ENCODE measurements around the gene ARHGAP15.

ARHGAP15 gene

DNA sequence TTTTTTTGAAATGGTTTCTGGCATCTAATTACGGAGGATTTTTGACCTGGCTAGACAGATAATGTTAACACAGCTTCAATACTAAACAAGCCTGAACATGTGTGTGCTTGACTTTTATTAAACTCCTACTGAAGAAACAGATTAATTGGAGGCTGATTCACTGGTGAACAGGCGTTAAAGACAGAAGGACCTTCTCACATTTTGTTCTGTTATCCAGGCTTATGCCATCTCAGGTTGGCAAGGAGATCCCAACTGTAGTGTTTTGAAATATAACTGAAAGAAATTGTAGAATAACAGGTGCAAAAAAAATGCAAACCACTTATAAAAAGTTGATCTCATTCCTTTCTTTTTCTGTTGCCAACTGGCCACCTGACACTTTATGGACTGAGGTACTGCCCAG is 269.6 kb downstream of the ARHGAP15 start:
- DNase-seq (ENCODE audit: low read depth in 3 of 3) = no peak

GRCh38 chr2:143399631-143400069 is 270.4 kb downstream of the ARHGAP15 start:
- no peak for DNase-seq (ENCODE audit: low read depth in 3 of 3)

- DNase-seq (ENCODE audit: low read depth in 3 of 3) = no peak
Observed at GRCh38 chr2:143401861-143402260, 272.6 kb downstream of the ARHGAP15 start.

GRCh38 chr2:143402451-143402850 is 273.2 kb downstream of the ARHGAP15 start:
- no peak for DNase-seq (ENCODE audit: low read depth in 3 of 3)

DNA sequence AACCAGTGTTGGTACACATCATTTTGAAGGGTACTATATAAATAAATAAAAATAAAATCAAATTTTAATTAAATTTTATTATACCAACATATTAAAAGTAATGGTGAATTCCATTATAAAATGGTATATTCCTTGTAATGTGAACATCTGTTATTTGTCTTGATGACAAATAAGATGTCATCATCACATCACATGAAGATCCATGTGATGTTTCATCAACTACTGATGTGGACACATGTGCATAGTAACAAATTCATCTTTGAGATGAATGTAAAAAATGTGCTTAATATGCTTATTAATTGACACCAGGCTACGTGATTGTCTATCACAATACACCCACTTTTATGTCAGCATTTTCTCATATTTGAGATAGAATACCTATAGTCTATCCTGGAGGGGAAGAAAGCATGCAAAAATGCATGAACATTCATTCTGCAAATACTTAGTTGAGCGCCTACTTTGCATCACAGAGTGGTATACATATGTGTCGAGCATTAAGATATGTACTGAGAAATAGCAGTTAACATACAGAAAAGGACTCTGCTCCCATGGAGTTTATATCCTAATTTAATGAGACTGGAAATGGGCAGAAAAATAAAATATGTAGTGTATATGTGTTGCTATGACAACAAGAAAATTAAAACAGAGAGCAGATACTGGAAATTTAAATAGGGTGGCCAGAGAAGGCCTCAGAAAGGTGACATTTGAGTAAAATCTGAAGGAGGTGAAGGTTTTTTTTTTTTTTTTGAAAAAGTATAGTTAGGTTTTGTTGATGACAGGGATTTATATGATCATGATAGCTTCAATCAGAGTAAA is 281.1 kb downstream of the ARHGAP15 start:
- DNase-seq (ENCODE audit: low read depth in 3 of 3) = no peak

GRCh38 chr2:143415571-143415970 is 286.4 kb downstream of the ARHGAP15 start:
- no peak for DNase-seq (ENCODE audit: low read depth in 3 of 3)

DNA sequence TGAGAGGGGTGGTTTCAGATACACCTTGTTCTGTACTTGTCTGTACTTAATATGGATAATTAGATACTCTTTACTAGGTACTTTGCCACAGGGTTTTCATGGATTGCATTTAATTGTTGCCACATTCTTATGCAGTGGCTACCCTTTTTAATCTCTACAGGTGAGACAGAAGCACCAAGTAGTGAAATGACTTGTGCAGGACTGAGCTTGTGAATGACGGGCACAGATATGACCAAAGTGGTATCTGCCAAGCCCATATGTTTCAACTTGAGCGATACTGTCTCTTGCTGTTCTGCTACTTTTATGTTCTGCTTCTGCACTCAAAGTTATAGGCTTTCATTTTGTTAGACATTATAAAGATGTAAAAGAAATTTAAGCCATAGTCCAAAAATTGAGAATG is 288.2 kb downstream of the ARHGAP15 start:
- no peak for DNase-seq (ENCODE audit: low read depth in 3 of 3)

GRCh38 chr2:143420313-143420712 is 291.1 kb downstream of the ARHGAP15 start:
- no peak for DNase-seq (ENCODE audit: low read depth in 3 of 3)

DNA sequence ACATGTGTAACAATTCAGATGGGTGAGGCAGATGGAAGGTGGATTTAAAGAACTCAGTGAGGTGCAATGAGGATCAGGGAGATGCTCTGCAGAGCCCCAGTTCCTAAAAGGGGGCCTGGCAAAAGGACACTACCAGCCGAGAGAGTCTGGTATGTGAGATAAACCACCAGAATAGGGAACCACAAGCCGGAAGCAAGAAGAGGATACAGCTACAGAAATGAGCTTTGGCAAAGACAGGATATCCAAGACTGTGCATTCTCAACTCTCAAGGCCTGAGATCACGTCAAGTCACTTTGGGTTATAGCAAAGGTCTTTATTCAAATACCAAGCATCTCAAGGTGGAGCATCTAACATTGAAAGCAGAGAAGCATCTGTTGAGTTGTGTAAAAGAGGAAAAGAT is 293.5 kb downstream of the ARHGAP15 start:
- DNase-seq (ENCODE audit: low read depth in 3 of 3) = no peak

- no peak for DNase-seq (ENCODE audit: low read depth in 3 of 3)
Observed at GRCh38 chr2:143425896-143426295, 296.7 kb downstream of the ARHGAP15 start.

DNA sequence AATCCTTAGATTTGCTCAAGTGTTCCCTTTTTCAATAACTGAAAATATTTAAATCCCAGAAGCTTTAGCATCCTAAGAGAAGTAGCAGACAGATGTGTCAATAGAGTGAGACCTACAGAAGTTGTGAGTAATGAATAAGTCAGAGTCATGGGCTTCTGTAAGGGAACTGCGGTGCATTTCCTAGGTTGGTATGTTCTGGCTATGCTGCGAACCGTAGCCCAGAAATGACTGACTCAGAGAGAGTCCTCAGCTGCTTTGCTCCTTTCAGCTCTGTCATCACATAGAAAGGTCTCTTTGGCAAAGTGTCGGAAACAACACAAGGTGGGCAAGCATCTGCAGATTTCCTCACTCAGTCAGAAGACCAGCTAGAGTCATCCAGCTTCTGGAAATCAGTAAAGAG is 297.1 kb downstream of the ARHGAP15 start:
- DNase-seq (ENCODE audit: low read depth in 3 of 3) = no peak

GRCh38 chr2:143428700-143429099 is 299.5 kb downstream of the ARHGAP15 start:
- DNase-seq (ENCODE audit: low read depth in 3 of 3) = peak in 1 of 3 experiments; percentile 1

GRCh38 chr2:143429932-143430679 is 300.9 kb downstream of the ARHGAP15 start:
- no peak for DNase-seq (ENCODE audit: low read depth in 3 of 3)

- DNase-seq (ENCODE audit: low read depth in 3 of 3) = no peak
Observed at GRCh38 chr2:143431316-143431715, 302.1 kb downstream of the ARHGAP15 start.

- DNase-seq (ENCODE audit: low read depth in 3 of 3) = no peak
Observed at GRCh38 chr2:143433251-143433650, 304.0 kb downstream of the ARHGAP15 start.

DNA sequence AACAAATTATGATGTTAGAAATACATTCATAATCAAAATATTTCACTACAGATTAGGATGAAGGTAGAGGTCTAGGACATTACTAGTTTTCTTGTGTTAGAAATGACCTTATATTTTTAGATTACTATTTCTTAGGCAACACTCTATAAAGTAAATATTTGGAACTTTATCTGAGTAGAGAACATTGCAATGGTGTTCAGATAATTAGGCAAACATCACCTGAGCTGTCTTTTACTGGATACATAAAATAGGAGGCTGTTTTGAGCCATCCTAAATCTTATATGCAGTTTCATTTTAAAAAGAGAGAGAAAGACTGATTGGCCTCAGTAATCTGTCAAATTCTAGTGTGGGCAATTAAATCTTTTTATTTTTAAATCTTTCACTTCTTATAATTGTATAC is 304.6 kb downstream of the ARHGAP15 start:
- DNase-seq (ENCODE audit: low read depth in 3 of 3) = no peak

DNA sequence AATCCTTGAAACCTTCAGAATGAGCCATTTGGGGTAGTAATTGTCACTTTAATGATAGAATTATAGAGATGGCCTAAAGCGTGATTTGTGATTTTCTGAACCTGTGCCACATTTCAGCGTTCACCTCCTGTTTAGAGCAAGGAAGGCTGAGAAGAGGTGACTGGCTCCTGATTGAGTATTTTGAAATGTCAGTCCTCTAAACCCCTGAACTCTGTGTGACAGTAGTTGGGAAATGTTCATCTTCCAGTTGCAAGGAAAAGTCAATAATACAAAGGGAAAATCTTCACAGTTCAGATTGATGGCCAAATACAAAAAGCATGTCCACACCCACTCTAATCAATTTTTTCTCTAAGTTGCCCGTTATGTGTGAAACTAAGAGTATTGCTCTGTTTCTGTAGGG is 305.2 kb downstream of the ARHGAP15 start:
- DNase-seq (ENCODE audit: low read depth in 3 of 3) = no peak

GRCh38 chr2:143435131-143435530 is 305.9 kb downstream of the ARHGAP15 start:
- DNase-seq (ENCODE audit: low read depth in 3 of 3) = no peak

DNA sequence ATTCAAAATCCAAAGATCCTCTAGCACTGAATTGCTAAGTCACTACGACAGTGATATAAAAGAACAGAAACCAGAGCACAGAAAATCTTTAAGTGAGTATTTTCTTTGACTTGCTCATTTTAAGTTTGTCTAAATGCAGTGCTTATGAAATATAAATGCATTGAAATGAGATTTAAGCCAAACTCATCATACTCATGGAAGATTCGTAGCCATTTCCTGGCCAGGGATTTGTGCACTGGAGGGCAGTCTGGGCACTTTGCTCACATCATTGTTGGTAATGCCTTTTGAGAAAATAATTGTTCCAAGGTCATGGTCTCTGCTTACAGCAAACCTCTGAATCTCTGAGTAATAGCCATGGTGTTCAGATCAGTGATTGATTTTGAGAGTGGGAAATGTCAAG is 307.7 kb downstream of the ARHGAP15 start:
- no peak for DNase-seq (ENCODE audit: low read depth in 3 of 3)

- no peak for DNase-seq (ENCODE audit: low read depth in 3 of 3)
Observed at GRCh38 chr2:143440411-143441012, 311.3 kb downstream of the ARHGAP15 start.

GRCh38 chr2:143442193-143442592 is 313.0 kb downstream of the ARHGAP15 start:
- no peak for DNase-seq (ENCODE audit: low read depth in 3 of 3)

GRCh38 chr2:143451642-143452281 is 322.5 kb downstream of the ARHGAP15 start:
- no peak for DNase-seq (ENCODE audit: low read depth in 3 of 3)
